Activated T-cell treated with anti-CD3 and anti-CD28 coated beads, Interleukin-2, amount 50 U/mL, for 1 hour (primary cell): Measurements from ENCODE around the gene SMAD2.
A peak's percentile ranks its signal among the peaks of the same experiment; 100 is the strongest.

ENCODE experiments used
- DNase-seq: peaks from one replicate; pipeline ENCODE4 v3.0.0-alpha.2; 2020

Gene SMAD2

DNA sequence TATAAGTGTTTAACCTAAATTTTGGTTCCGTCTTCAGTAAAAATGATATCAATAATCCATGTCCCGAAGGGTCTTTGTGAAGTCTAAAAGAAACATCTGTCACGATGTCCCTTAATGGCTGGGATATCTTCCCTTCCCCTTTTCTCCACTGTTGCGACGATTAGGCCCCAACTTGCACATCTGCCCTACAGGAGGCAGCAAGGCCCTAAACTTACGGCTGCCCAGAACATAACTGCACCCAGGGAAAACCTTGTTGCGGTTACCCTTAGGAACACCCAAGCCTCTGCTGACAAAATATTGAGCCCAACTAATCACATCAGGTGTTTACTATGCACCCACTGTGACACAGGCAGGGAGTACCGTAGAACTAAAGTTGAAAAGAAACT, 1.3 kb upstream of the SMAD2 start:
- DNase-seq, result peak; percentile 42

DNA sequence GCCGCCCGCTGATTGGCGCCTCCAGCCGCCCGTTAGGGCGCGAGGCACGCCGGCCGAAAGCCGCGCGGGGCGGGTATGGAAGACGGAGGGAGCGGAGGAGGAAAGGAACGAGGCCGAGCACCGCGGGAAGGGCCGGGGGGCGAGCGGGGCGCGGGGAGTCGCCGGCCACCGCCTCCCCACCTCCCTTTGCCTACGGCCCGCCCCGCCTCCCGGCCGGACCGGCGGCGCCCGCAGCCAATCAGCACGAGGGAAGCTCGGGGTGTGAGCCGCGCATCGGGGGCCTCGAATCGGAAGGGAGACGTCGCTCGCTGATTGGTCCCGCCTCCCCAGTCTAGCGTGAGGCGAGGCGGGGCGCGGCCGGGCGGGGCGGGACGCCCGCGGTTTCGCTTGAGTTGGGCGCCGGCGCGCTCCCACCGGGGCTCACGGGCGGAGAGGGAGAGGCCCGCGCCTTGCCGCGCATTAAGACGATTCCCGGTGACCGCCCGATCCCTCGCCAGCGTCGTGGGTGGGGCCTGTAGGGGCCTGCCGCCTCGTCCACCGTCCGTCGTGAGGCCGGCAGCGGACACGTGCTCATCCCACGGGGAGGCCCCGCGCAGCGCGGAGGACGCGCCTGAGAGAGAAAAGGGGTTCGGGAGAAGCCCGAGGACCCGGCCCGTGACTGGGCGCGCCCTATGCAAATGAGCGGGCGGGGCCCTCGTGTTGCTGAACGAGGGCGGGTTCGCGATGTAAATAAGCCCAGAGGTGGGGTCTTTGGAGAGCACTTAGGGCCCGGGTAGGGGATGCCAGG, 665 bp upstream of the SMAD2 start:
- DNase-seq, result peak; percentile 93

DNA sequence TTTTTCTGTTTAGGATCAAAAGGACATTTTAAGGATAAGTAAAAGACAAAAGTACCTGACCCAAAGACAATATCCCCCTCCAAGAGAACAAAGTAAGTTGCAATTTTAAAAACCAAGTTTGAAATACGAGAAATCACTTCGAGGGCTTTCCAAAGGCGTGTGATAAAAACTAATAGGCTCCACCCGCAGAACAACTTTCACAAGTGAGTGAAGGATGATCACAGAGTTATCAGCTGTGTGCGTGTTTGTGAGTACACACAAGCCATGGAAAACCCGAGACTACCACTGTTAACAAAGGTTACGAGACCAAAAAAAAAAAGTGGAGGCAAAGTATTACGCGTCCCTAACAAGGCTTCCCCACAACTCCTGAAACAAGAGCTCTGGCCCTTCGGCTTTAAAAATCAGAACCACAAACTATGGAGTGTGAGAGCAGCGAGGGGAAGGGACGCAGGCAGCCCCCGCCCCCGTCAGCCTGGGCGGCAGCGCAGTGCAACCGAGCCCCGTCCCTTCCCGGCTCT, 719 bp downstream of the SMAD2 start:
- DNase-seq, result no peak

DNA sequence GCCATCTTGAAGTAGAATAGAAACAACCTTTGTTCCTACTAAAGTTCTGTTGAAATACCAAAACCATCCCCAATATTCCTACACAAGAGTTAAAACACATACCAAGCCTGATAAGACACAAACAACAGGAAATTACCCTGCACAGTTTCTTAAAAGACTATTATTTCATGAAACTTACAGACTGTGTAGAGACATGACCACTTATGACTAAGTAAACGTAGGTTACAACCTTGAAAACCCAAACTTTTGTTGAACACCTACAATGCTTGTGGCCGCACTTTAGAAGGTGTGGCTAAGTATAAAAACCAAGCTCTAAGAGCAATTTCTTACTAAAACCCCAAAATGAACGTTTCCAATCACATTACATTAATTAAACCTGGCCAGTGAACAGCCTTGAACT, 2.0 kb downstream of the SMAD2 start:
- no peak for DNase-seq

DNA sequence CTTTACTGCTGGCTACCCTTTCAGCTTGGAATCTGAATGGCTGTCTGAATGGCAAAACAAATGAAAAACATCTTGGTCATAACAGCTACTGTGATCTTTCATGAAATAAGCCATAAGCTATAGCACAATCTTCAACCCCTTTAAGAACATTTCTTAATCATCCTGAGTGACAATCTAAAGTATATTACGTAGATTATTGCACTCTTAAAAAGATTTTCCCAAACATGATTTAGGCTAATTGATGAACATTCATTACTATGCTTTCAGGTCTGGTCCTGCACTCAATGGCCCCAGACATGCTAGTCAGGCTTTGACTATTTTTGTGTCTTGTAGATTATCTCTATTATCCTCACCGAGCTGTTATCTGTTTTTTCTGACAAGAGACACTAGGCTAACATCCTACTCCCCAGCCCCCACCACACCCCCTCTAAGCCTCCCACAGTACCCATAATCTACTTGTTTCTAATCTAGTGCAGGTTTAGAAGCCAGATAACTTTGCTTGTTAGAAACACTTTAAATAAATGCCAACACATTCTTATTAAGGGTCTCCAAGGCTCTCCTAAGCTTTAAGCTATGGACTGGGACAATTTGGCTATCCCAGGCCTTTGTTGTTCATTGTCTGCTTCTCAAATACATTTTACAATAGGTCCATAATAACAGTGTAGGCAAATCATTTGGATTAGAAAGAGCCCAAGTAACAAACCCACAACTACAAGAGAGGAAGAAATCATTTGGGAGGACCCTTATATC, 4.2 kb downstream of the SMAD2 start:
- DNase-seq, result no peak

DNA sequence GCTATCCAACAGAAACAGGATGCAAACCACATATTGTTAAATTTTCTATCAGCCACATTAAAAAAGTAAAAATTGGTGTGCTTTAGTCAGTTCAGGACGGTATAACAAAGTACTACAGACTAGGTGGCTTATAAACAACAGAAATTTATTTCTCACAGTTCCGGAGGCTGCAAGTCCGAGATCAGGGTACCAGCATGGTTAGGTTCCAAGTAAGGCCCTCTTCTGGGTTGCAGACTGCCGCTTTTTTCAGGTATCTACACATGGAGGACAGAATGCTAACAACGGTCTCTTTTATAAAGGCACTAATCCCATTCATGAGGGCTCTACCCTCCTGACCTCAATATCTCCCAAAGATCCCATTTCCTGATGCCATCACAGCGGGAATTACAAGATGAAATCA, 10.5 kb downstream of the SMAD2 start:
- no peak for DNase-seq

DNA sequence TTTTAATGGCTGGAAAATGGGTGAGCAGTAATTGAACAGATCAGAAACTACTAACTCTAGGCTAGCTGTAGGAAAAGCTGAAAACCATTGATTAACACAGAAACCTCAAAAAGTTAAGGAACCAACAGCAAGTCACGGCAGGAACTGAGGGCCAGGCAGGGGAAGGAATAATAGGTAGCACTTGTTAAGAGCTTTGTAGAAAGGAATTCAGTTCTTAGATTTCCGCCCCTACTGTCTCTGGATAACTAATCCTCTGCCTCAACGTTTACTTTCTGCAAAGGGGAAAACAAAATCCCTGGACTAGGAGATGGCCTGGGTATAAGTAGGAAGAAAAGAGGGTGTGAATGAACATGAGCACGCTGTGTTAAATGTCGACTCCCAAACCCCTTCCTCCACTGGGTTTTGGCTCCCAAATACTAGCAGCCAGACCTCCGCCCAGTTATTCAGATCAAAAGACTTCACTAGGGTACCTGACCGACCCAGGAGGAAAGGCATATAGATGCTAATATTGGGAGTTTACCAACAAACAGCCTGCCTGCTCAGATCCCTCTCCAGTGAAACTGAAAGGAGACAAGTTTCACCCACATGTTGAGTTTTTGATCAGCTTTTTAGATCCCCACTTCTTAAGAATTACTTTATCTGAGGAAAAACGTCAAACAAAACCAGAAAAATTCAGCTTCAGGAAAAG, 12.4 kb downstream of the SMAD2 start:
- no peak for DNase-seq

DNA sequence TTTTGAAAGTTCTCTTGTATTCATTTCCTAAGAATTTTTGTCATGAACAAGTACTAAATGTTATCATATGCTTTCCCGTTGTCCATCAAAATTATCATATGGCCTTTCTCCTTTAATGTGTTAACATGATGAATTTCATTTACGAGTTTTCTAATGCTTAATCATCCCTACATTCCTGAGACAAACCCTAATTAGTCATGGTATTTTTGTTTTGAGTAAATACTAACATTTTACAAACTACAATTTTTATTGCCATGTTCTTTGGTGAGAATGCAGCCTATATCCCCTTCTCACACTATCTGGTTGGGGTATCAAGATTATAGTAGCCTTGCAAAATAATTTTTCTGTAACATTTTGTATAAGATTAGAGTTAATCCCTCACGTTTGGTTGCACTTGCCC, 14.5 kb downstream of the SMAD2 start:
- DNase-seq, result no peak

DNA sequence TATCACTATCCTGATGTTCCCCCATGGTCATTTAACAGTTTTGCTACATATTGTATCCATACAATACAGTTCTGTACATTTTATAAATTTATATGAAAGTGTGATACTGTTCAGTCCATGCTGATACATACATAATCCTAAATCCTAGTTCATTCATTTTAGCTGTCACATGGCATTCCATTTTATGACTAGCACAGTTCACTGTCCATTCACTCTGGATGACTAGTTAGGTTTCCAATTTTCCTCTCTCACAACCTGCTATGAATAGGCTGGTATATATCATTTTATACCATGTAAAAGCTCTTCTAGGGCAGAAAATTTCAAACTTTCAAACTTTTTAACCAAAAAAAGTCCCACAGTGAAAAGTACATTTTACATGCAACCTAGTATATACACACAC, 15.2 kb downstream of the SMAD2 start:
- no peak for DNase-seq

DNA sequence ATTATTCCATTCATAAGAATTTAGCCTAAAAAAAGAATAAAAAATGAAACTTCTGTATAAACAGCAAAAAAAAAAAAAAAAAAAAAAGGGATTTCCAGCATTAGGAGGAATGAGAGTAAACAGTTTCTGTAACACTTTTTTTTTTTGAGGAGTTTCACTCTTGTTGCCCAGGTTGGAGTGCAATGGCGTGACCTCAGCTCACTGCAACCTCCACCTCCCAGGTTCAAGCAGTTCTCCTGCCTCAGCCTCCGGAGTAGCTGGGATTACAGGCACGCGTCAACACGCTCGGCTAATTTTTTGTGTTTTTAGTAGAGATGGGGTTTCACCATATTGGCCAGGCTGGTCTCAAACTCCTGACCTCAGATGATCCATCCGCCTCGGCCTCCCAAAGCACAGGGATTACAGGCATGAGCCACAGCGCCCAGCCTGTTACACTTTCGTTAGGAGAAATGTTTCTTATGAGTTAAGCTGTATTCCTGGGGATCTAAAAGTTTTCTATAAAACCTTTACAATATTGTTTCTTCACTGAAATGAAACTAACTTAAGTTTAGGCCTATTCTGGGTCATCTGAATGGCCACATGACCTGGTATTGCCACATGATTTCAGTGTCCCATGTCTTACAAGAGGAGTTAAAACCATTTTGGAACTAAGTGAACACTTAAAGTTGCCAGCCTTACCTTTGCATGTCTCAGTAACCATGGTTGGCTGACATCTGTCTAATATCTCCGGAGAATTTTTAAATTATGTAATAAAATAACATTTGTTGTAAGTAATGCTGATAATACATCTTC, 17.5 kb downstream of the SMAD2 start:
- no peak for DNase-seq

DNA sequence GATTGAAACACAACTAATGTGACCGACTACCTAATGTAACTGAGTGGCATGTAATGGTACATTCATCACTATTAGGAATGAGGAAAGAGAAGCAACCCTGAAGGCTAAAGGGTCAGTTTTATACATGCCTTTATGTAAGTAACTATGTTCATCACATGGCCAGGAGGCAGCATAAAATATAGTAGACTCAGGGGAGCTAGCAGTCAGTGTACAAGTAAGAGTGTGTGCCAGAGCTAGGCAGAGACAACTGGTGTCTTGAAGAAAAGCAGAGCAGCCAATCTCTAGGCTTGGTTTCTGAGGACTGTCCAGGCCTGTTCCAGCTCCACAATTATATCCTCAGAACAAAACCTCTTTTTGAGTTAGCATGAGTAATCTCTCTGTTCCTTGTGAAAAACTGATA, 18.1 kb downstream of the SMAD2 start:
- no peak for DNase-seq

DNA sequence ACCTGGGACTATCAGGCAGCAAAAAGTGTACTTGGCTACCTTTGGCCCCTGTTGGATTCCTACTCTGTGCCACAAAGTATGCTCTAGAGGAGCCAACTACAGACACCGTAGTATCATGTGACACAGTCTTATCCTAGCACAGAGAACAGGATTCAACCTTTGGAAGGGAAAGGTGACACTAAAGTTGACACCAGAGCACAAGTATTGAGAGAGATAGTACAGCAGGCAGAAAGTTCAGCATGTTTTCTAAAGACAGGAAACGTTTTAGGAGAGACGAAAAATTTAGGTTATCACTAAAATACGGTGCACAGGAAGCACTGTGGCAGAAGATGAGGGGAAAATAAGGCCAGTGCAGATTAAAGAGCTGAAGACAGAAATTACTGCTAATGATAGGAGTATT, 18.6 kb downstream of the SMAD2 start:
- no peak for DNase-seq

DNA sequence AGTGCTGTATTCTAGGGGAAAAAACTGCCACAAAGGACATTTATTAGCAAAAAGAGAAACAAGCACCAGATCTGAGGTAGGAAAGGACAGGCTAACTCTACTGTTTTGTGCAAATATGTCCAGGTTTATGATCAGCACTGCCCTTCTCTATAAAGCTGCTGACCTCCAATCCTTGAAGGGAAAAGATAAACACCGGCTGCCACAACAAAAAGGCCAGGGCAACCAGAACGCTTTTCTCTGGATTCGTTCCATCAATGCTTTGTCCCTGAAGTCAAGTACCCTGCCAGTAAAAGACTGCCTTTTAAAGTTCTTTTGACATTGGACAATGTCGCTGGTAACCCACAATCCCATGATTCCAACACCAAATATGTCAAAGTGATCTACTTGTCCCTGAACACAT, 21.0 kb downstream of the SMAD2 start:
- DNase-seq, result no peak

DNA sequence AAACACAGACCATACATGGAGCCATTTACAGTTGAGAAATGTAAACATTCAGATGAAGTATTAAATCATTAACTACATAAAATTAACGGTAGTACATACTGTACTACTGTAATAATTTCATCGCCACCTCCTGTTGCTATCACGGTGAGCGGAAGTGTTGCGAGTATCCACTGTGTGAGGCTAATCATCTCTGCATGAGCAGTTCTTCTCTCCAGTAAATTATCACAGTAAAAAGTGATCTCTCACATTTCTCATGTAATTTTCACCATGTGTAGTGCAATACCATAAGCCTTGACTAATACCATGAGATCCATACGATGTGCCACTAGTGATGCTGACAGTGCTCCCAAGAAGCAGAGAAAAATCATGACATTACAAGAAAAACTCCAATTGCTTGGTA, 21.9 kb downstream of the SMAD2 start:
- DNase-seq, result no peak

DNA sequence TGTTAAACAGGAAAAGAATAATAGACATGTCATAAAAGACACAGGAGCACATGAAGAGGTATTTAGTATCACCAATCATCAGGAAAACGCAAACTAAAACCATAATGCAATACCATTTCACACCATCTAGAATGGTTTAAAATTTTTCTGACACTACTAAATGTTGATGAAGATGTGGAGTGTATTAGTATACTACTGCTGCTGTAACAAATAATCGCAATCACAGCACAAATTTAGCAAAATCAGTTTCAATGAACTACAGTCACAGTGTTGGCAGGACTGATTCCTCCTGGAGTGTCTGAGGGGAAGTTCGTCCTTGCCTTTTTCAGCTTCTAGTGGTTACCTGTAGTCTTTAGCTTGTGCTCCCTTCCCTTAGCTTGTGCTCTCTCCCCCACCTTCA, 24.1 kb downstream of the SMAD2 start:
- no peak for DNase-seq

DNA sequence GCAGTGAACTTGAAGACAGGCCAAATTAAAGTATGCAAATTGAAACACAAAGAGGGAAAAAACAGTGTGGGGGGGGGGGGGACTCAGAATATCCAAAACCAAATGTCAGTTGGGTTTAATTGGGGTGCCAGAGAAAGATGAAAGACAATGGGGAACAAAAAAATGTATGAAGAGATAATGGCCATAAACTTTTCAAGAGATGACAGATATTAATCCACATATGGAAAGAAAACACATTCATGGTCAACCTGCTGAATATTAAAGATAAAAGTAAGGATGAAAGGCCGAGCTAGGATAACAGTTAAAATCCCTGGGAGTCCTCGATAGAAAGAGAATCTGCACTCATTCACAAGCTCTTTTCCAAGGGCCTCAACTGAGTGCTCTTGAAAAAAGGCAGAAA, 26.6 kb downstream of the SMAD2 start:
- DNase-seq, result no peak

DNA sequence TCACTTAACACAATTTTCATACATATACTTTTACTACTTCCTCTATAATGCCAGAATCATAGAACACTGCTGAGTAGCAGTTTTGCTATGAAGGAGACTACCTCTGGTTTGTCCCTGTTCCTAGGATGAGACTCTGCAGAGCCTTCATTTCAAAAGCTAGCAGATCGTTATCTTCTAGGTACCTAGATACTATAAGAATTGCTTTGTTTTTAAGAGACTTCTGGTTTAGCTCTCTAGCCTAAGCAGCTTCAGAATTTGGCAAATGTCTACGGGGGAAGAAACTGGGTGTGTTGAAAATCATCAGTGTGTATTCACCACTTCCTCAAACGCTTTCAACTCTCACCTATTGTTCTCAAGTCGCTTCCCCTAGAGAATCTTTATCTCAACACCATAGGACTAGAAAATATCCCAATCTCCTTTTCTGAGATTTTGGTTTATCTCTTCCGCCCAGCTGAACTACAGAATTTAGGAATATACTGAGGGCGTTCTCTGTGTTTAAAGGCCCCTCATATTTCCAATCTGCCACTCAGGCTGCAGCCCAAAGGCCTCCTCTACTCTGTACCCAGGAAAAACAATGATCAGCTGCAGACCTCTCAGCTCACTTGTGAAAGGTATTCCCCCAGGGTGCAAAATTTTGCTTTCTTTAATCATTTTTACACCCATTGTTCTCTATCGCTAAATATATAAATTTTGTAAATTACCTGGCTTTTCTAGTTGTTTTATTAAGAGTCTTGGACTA, 28.7 kb downstream of the SMAD2 start:
- DNase-seq, result no peak

DNA sequence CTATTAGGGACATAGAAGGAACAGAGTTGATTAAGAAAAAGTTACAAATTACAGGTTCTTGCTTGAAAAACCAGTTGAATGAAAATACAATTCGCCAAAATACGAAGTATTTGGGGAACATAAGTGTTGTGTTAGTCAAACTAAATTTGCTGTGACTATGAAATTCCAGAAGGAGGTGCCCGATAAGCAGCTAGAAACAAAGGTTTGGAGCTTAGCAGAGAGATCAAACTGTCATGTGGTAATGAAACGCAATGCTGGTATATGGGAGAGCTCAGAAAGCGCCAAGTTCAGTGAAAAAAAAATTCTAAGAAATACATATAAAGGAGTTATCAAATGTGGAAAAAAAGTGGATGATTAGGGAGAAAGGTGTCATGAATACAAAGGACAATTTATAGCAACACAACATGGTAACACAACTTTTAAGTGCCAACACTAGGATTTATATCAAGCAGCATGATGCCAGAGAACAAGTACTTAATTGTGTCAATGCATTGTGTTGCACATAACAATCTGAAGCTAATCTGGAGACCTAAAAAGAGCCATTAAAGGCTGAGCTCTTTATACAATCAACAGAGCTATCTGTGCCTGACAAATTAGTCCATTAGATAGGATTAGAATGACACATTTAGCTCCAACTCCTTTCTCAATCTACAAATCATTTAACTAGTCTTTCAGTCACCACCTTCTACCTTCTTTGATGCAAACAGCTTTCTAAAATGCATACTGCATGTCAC, 31.2 kb downstream of the SMAD2 start:
- no peak for DNase-seq

DNA sequence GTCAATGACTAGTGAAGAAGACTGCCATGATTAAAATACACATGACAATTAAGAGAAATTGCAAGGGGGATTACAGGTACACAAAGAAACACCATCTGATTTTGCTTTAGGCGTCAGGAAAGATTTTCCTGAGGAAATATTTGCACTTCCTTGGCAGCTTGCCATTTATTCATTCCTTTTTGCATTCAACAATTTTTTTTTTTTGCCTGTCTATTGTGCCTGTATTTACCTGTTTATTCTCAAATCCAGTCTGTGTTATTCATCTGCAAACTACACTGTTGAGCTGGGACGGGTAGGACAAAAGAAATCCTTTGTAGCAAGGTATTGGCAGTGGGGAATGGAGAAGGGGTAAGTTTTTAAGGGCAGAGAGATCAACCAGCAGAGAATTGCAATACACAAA, 31.8 kb downstream of the SMAD2 start:
- no peak for DNase-seq

DNA sequence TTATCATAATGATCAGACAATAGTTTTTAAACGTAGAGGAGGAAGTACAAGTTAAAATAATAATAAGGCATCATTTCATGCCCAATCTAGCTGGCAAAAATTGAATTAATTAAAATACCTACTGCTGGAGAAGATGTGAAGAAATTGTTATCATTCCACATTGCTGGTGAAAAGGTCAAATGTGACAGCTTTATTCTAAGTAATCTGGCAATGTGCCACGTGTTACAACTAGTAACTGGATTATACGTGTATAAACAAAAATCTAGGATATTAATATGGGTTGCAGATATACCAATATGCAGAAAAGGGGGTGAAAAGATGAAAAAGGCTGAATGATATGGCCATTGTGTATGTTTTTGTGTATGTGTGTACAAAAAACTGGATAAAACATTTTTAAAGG, 32.4 kb downstream of the SMAD2 start:
- DNase-seq, result no peak

DNA sequence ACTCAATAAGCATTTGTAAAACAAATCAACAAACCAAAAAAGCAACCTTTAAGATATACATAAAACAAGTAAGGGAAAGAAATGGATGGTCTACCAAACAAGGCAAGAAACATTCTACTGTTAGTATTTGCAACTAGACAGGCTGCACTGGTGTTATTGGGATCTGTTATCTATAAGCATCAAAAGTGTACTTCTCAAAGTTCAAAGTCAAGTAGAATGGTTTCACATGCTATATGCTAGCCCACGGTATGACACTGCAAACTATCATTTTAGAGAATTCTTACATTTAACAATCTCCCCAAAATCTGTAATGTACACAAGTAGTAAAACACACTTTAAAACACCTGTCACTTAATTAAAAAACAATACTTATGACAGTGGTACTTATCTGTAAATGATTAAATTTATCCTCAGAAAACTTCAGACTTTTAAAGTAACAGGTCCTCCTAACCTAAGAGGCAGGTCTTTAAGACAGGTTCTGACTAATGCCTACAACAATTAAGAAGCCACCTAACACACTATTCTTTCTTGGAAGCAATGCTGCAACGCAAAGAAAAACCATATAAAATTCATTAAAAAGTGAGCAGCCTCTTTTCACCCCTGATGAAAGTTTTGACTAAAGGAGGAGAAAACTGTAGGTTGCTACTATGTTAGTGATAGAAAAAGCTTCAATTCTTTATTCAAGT, 34.8 kb downstream of the SMAD2 start:
- no peak for DNase-seq
